HepG2 (cell line): ENCODE results near the gene TMEM269. TPM values are rescaled to one million over a fixed set of nuclear protein-coding genes. Genes with fewer than 3 reads are reported as not detected.

Experiments
- ATAC-seq: fragments of 200-7000 bp; cut with Tn5 transposase; 3 replicates; pipeline ENCODE4 v1.9.1; 2020; ENCODE audit warnings: mild to moderate bottlenecking, moderate library complexity
- BruUV-seq: library from RNA; stranded (reverse); fragments of 400-500 nt; replicated peaks from 2 replicates; lab custom pipeline; 2021; lab: Mats Ljungman, UMichigan
- CTCF ChIA-PET: fragments of 300-600 bp; formaldehyde crosslinking; extraction: SDS; loops from one replicate; lab custom pipeline; 2021; ENCODE audit warnings: low total read pairs, inconsistent platforms, low intra/inter-chr PET ratio; lab: Yijun Ruan, JAX
- POLR2A ChIA-PET: fragments of 350-600 bp; sonication (Branson Sonifier 250); formaldehyde crosslinking; loops from one replicate; lab custom pipeline; 2020; ENCODE audit warnings: antibody characterized with exemption, inconsistent platforms; lab: Yijun Ruan, JAX
- DNase-seq: peaks from one replicate; pipeline ENCODE4 v3.0.0-alpha.2; 2015; ENCODE audit warnings: low spot score
- FAIRE-seq: peaks from 3 replicates; lab custom pipeline; 2011; peaks lifted over from hg19 to GRCh38; lab: Jason Lieb, UNC
- H2AFZ ChIP-seq: one replicate; pipeline ENCODE4 v1.6.1; 2011; ENCODE audit warnings: low read length, inconsistent platforms
- H3K27ac ChIP-seq: fragments of 300-600 bp; 3 replicates; pipeline ENCODE4 v1.8.0; 2011; ENCODE audit warnings: mixed run types, mild to moderate bottlenecking, mixed read lengths, low read length, inconsistent platforms; ENCODE audit not compliant: insufficient read depth; ENCODE audit errors: extremely low read length
- H3K27me3 ChIP-seq, 2 experiments: fragments of 200-600 bp in 1 of 2; 2 replicates in 1 of 2; 3 replicates in 1 of 2; pipeline versions ENCODE4 v1.6.0 to v1.8.0; 2011; ENCODE audit warnings: low read length in 2 of 2, mild to moderate bottlenecking in 2 of 2, moderate library complexity in 2 of 2, inconsistent platforms in 1 of 2; ENCODE audit not compliant: insufficient read depth in 2 of 2, control insufficient read depth in 1 of 2
- H3K36me3 ChIP-seq, 2 experiments: fragments of 200-600 bp in 1 of 2; replicated peaks in 1 of 2; 2 replicates in 1 of 2; 3 replicates in 1 of 2; pipeline versions ENCODE4 v1.5.1 to v1.8.0; 2011; ENCODE audit warnings: low read length in 2 of 2, inconsistent platforms in 1 of 2; ENCODE audit not compliant: insufficient read depth in 2 of 2, control insufficient read depth in 1 of 2
- H3K4me1 ChIP-seq: 2 replicates; pipeline ENCODE4 v1.5.1; 2012; ENCODE audit warnings: low read length, inconsistent platforms; ENCODE audit not compliant: insufficient read depth
- H3K4me2 ChIP-seq: 2 replicates; pipeline ENCODE4 v1.6.0; 2011; ENCODE audit warnings: low read depth, low read length, inconsistent platforms
- H3K4me3 ChIP-seq, 3 experiments: fragments of 200-600 bp in 1 of 3; sonication (generic), shearing (Covaris generic) in 1 of 3; replicated peaks in 1 of 3; 2 replicates each; pipeline ENCODE4 v1.5.1; 2011 to 2016; ENCODE audit warnings: low read length in 3 of 3, inconsistent platforms in 2 of 3, low read depth in 2 of 3, mild to moderate bottlenecking in 2 of 3, control low read depth in 1 of 3, mixed read lengths in 1 of 3; ENCODE audit not compliant: insufficient read depth in 1 of 3
- H3K79me2 ChIP-seq: one replicate; pipeline ENCODE4 v1.6.1; 2011; ENCODE audit warnings: low read length, inconsistent platforms; ENCODE audit not compliant: insufficient read depth
- H3K9ac ChIP-seq: 2 replicates; pipeline ENCODE4 v1.6.0; 2011; ENCODE audit warnings: mild to moderate bottlenecking, low read depth, low read length, inconsistent platforms; ENCODE audit not compliant: insufficient read depth
- H3K9me3 ChIP-seq: 2 replicates; pipeline ENCODE4 v1.5.1; 2012; ENCODE audit warnings: mild to moderate bottlenecking, low read length
- H4K20me1 ChIP-seq: 2 replicates; pipeline ENCODE4 v1.6.0; 2011; ENCODE audit warnings: inconsistent platforms, mild to moderate bottlenecking, low read length, moderate library complexity; ENCODE audit not compliant: insufficient read depth
- SOX5 ChIP-seq: IDR thresholded peaks from 2 replicates; pipeline ENCODE4 v1.6.1; 2016; ENCODE audit warnings: borderline replicate concordance
- ZNF256 ChIP-seq: sonication (generic); formaldehyde crosslinking; conservative IDR thresholded peaks from 2 replicates; pipeline ENCODE4 v1.4.0; 2020; ENCODE audit warnings: missing genetic modification reagents
- ZNF441 ChIP-seq: sonication (generic); formaldehyde crosslinking; IDR thresholded peaks from 2 replicates; pipeline ENCODE4 v1.7.0; 2021; ENCODE audit warnings: missing genetic modification reagents, borderline replicate concordance
- ZNF724P ChIP-seq: sonication (generic); formaldehyde crosslinking; IDR thresholded peaks from 2 replicates; pipeline ENCODE4 v1.8.0; 2022; ENCODE audit warnings: missing genetic modification reagents, borderline replicate concordance
- WGBS: methylation state at CpG from one replicate; pipeline ENCODE4 v1.1.6; 2017; ENCODE audit warnings: low lambda C conversion rate; 5-methylcytosine and 5-hydroxymethylcytosine counted together
- in situ Hi-C: cut with HindIII; loops from 2 replicates; pipeline ENCODE4 v1.10.0; 2017; ENCODE audit warnings: low pct_unique_long_range_greater_than_20kb; ENCODE audit not compliant: extremely low pct_ligation_motif_present
- intact Hi-C: fragments of 100-400 bp; cut with micrococcal nuclease; formaldehyde crosslinking; loops from one replicate; pipeline ENCODE4 v1.10.0; 2022; ENCODE audit not compliant: unreplicated experiment
- polyA plus RNA-seq, 8 experiments: library from polyadenylated mRNA; depleted of rRNA in 3 of 8; stranded (reverse) in 7 of 8; unstranded in 1 of 8; fragments of >200 nt; fragmentation: Illumina TruSeq in 4 of 8; extraction: Trizol in 4 of 8; gene quantifications; 2 replicates each; pipeline versions ENCODE4 v1.2.1 to v1.2.3, GENCODE V29; 2011 to 2016; ENCODE audit warnings: low read depth in 4 of 8, missing spikeins in 1 of 8, mixed read lengths in 1 of 8; ENCODE audit not compliant: insufficient read depth in 1 of 8
- total RNA-seq, 5 experiments: library from RNA; depleted of rRNA; stranded (reverse); fragments of >200 nt; fragmentation: Illumina TruSeq; extraction: Trizol; gene quantifications; 2 replicates each; pipeline ENCODE4 v1.2.3, GENCODE V29; 2016; ENCODE audit warnings: low read depth in 1 of 5
- TF ChIP-seq, protein P1 (sequence below): sonication (generic); formaldehyde crosslinking; IDR thresholded peaks from 2 replicates; pipeline ENCODE4 v1.4.0; 2020; ENCODE audit warnings: mild to moderate bottlenecking, missing genetic modification reagents

The TMEM269 gene
- total and polyA plus RNA-seq, 2 of the 13 experiments (the other 11 are each of a cell fraction or from before 2014, with no cell fraction given) = 0.15 to 0.21 TPM

DNA sequence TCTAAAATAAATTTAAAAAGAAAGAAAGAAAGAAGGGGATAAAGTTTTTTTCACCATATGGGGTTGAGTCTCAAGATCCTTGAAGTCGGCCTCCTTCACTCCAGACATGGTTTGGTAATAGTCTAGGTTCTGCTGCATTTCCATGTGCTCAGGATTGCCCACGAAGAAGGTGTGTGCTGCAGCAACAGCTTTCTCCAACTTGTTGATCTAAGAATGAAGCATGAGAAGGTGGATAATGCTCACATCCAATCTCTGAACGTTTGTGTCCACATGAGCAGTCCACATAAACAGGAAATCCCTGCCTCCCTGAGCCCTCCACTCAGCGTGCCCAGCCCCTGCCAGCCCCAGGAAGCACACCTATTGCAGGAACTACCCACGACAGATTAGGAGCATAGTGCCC lies 22.5 kb upstream of the TMEM269 start (continued):
- TF ChIP-seq, protein P1, sequence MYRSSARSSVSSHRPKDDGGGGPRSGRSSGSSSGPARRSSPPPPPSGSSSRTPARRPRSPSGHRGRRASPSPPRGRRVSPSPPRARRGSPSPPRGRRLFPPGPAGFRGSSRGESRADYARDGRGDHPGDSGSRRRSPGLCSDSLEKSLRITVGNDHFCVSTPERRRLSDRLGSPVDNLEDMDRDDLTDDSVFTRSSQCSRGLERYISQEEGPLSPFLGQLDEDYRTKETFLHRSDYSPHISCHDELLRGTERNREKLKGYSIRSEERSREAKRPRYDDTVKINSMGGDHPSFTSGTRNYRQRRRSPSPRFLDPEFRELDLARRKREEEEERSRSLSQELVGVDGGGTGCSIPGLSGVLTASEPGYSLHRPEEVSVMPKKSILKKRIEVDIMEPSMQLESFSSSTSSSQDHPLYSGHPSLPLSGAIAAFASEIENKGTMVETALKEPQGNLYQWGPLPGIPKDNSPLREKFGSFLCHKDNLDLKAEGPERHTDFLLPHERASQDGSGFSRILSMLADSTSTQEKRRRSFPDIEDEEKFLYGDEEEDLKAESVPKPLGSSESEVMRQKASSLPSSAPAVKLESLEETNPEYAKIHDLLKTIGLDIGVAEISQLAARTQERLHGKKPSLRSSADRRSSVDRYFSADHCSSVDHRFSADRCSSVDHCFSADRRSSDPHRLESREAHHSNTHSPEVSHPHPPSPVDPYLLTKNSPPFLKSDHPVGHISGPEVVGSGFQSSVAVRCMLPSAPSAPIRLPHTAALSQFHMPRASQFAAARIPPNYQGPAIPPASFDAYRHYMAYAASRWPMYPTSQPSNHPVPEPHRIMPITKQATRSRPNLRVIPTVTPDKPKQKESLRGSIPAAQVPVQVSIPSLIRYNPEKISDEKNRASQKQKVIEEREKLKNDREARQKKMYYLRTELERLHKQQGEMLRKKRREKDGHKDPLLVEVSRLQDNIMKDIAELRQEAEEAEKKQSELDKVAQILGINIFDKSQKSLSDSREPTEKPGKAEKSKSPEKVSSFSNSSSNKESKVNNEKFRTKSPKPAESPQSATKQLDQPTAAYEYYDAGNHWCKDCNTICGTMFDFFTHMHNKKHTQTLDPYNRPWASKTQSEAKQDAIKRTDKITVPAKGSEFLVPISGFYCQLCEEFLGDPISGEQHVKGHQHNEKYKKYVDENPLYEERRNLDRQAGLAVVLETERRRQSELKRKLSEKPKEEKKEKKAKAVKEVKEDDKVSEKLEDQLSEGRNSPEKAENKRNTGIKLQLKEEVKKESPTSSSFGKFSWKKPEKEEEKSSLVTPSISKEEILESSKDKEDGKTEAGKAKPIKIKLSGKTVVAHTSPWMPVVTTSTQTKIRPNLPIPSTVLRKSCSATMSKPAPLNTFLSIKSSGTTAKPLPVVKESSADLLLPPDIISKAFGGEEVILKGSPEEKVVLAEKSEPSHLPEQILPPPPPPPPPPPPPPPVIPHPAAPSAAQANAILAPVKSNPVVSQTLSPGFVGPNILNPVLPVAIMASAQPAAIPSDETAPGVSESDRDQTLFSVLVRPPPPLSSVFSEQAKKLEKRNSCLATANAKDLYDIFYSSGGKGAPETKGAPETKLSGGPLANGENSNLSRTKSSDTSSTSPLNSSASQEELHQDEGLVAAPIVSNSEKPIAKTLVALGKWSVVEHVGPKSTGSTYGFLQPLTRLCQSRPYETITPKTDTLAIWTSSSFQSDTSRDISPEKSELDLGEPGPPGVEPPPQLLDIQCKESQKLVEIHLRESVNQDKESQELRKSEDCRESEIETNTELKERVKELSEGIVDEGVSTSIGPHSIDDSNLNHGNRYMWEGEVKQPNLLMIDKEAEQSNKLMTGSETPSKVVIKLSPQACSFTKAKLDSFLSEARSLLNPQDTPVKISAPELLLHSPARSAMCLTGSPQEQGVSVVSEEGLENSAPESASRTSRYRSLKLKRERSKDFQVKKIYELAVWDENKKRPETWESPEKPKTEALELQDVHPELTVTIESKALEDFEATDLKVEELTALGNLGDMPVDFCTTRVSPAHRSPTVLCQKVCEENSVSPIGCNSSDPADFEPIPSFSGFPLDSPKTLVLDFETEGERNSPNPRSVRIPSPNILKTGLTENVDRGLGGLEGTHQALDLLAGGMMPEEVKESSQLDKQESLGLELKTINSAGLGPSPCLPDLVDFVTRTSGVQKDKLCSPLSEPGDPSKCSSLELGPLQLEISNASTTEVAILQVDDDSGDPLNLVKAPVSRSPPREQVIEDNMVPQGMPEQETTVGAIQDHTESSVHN = no peak
- TF ChIP-seq SOX5 (CRISPR knock-in tag) = no peak
- no peak for TF ChIP-seq ZNF256 (CRISPR knock-in tag)
- TF ChIP-seq, all 625 proteins: peak for 0

DNA sequence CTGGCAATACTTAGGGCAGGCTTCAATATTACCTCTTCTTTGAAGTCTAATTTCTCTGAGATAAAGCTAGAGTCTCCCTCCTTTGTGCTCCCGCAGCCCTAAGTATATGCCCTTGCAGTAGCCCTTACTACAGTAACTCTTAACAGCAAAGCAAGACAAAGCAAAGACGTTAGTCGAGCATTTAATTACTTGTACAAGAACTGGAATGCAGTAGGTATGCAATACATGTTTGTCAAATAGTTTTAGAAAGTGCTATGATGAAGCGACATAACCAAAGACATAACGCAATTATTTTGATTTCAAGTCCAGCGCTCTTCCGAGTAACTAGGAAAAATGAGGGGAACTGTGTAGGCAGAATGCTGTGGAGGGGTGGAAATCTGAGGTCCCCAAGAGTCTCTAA lies 19.5 kb upstream of the TMEM269 start:
- in situ Hi-C loops = no loop called here
- no peak for DNase-seq
- peaks cover 0 to 4% of the 10 kb centered on the region in 2 experiments; a peak in 1 of 5 replicates for H3K27me3 ChIP-seq

More for the DNA sequence above, 19.5 kb upstream of the TMEM269 start:
- H3K4me3 ChIP-seq = peak overlapping the region; percentile 89 to 99 (median 95)
- TF ChIP-seq ZNF441 (CRISPR knock-in tag) (0 out of 2 replicates have a peak, but pooled peaks have one; percentile 9), ZNF724P (no peak)
- H3K9ac ChIP-seq = peak overlapping the region; percentile 93
- peak overlapping the region; percentile 67 for H3K27ac ChIP-seq
- ATAC-seq = no peak
- FAIRE-seq = peak; percentile 42
- BruUV-seq = no TSS peak
- H3K79me2 ChIP-seq = peaks cover 56% of the 10 kb centered on the region
- no peak overlapping the region for H2AFZ ChIP-seq
- intact Hi-C loops = loop anchor here (5.0 kb wide), 1 partner anchor 52 kb away; the partner anchor contains the start of genes ERMAP and SVBP
- peaks cover 0 to 11% of the 10 kb centered on the region in 2 experiments; a peak in 3 of 5 replicates for H3K36me3 ChIP-seq
- ChIA-PET POLR2A (interaction anchor here (0.9 to 2.7 kb wide), 4 partner anchors 8 to 107 kb away, joined by 5 to 33 read pairs (median 18); partner anchors contain the start of genes ERMAP, PPIH, SVBP and YBX1), CTCF (no interaction called here)
- H3K4me1 ChIP-seq = peaks cover 49% of the 10 kb centered on the region
- no peaks in the 10 kb centered on the region for H3K9me3 ChIP-seq
- H4K20me1 ChIP-seq = no peaks in the 10 kb centered on the region; the same call in 1 of the 2 replicates
- WGBS = 4% methylated on average over 7 of the region's 7 CpGs
- peak overlapping the region; percentile 88 for H3K4me2 ChIP-seq
